Nephron progenitor cell (in vitro differentiated cells): ENCODE measurements around the gene PTGES3.

ENCODE experiments used
- DNase-seq: peaks from one replicate; pipeline ENCODE4 v3.0.0; 2021
- H3K27ac Mint-ChIP-seq: 2 replicates; pipeline ENCODE4 v1.8.0; 2021; ENCODE audit warnings: mild to moderate bottlenecking, moderate library complexity, mixed read lengths
- H3K27me3 Mint-ChIP-seq: 2 replicates; pipeline ENCODE4 v1.8.0; 2021; ENCODE audit warnings: mild to moderate bottlenecking, low read depth, mixed read lengths; ENCODE audit not compliant: poor library complexity
- H3K36me3 Mint-ChIP-seq: 2 replicates; pipeline ENCODE4 v1.8.0; 2021; ENCODE audit warnings: low read depth, mixed read lengths
- H3K4me1 Mint-ChIP-seq: 2 replicates; pipeline ENCODE4 v1.8.0; 2021; ENCODE audit warnings: mixed read lengths
- H3K4me3 Mint-ChIP-seq: 2 replicates; pipeline ENCODE4 v1.8.0; 2021; ENCODE audit warnings: mild to moderate bottlenecking, moderate library complexity, mixed read lengths
- H3K9me3 Mint-ChIP-seq: 2 replicates; pipeline ENCODE4 v1.8.0; 2021; ENCODE audit warnings: mild to moderate bottlenecking, moderate library complexity, mixed read lengths
- CTCF ChIP-seq: fragments of 200-600 bp; sonication (generic); IDR thresholded peaks from 2 replicates; pipeline ENCODE4 v1.5.0; 2021; ENCODE audit warnings: antibody characterized with exemption

PTGES3 gene

GRCh38 chr12:56719056-56719455, 31.0 kb upstream of the PTGES3 start:
- peaks cover 74% of the 10 kb centered on the region for H3K36me3 Mint-ChIP-seq
- no peaks in the 10 kb centered on the region for H3K9me3 Mint-ChIP-seq
- peaks cover 4% of the 10 kb centered on the region for H3K27me3 Mint-ChIP-seq
- H3K4me1 Mint-ChIP-seq: peaks cover 74% of the 10 kb centered on the region
- DNase-seq: no peak
- TF ChIP-seq CTCF: no peak
- peak overlapping the region; percentile 97 for H3K27ac Mint-ChIP-seq
- peak overlapping the region; percentile 26 for H3K4me3 Mint-ChIP-seq

- H3K9me3 Mint-ChIP-seq: no peaks in the 10 kb centered on the region
- H3K36me3 Mint-ChIP-seq: peaks cover 78% of the 10 kb centered on the region
- H3K27ac Mint-ChIP-seq: peak overlapping the region; percentile 97
- no peak for DNase-seq
- H3K4me1 Mint-ChIP-seq: peaks cover 70% of the 10 kb centered on the region
- peaks cover 4% of the 10 kb centered on the region for H3K27me3 Mint-ChIP-seq
- no peak for TF ChIP-seq CTCF
- peak overlapping the region; percentile 26 for H3K4me3 Mint-ChIP-seq
These were observed 30.6 kb upstream of the PTGES3 start for GRCh38 chr12:56718636-56719035.

- Mint-ChIP-seq H3K9me3 (no peaks in the 10 kb centered on the region), H3K4me1 (peaks cover 65% of the 10 kb centered on the region), H3K27me3 (peaks cover 4% of the 10 kb centered on the region), H3K4me3 (no peak overlapping the region), H3K36me3 (peaks cover 83% of the 10 kb centered on the region), H3K27ac (no peak overlapping the region)
- DNase-seq: no peak
- no peak for TF ChIP-seq CTCF
These were observed 30.1 kb upstream of the PTGES3 start for GRCh38 chr12:56718149-56718548.

- Mint-ChIP-seq H3K36me3 (peaks cover 85% of the 10 kb centered on the region), H3K27me3 (peaks cover 4% of the 10 kb centered on the region), H3K4me1 (peaks cover 56% of the 10 kb centered on the region), H3K27ac (peak overlapping the region; percentile 91), H3K4me3 (no peak overlapping the region), H3K9me3 (no peaks in the 10 kb centered on the region)
- DNase-seq: no peak
- TF ChIP-seq CTCF: no peak
These were observed 29.1 kb upstream of the PTGES3 start for GRCh38 chr12:56716933-56717880.

- H3K4me3 Mint-ChIP-seq: no peak overlapping the region
These were observed 28.4 kb upstream of the PTGES3 start for GRCh38 chr12:56716458-56716857.

More at GRCh38 chr12:56716458-56716857, 28.4 kb upstream of the PTGES3 start:
- Mint-ChIP-seq H3K27me3 (peaks cover 4% of the 10 kb centered on the region), H3K27ac (peak overlapping the region; percentile 91), H3K9me3 (no peaks in the 10 kb centered on the region), H3K4me1 (peaks cover 48% of the 10 kb centered on the region), H3K36me3 (peaks cover 85% of the 10 kb centered on the region)
- no peak for TF ChIP-seq CTCF
- no peak for DNase-seq
